Head of caudate nucleus (tissue), 42 donors: ENCODE measurements around the gene SPTSSA.
"Not testable (repeated sequence)": the region's sequence is repeated elsewhere in the genome, so short reads cannot be mapped to it uniquely, and the experiment has no call there.

ENCODE experiments used
- DNase-seq, 42 donors: peaks; one replicate each; pipeline versions ENCODE4 v3.0.0 to v3.0.0-alpha.2; 2020 to 2021; ENCODE audit warnings: mixed read lengths in 7 of 42
- intact Hi-C: fragments of 100-400 bp; cut with DNase I; formaldehyde crosslinking; loops from one replicate; pipeline ENCODE4 v1.15.0; 2022

The SPTSSA gene, protein sequence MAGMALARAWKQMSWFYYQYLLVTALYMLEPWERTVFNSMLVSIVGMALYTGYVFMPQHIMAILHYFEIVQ

DNA sequence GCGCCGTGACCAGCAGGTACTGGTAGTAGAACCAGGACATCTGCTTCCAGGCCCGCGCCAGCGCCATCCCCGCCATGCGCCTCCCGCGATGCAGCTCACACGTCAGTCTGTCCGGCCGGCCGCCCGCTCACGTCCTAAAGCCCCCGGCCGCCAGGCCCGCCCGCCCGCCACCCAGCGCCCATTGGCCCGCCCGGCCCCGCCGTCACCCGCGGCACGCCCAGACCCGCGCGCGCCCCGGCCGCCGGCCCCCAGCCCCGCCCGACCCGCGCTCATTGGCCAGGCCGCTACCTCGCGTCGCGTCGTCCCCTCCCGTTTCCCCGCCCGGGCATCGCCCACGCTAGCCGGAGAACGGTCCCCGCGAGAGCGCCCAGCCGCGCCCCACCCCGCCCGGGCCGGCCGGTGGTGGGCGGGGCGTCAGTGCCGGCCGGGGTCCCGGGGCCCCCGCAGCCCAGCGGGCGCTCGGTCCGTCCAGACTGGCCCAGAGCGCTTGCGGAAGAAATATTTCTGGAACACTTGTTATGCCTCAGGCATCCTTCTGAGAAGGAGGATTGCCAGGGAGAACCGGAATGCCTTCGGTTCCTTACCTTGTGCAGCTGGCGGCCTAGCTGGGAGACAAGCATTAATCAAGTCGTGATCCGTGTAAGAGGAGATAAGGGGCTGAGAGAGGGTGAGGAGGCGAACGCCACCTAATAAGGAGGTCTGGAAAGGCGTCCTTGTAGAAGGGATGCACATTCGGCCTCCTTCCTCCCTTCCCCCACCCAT, at the start of gene SPTSSA:
Gene SPTSSA (minus strand): TSS at position 109 of the 762 bp plus-strand sequence. CDS start 33 bp downstream, at position 76.
- intact Hi-C loops: loop anchor here (5.0 to 10.0 kb wide), 2 partner anchors 75 to 162 kb away; partner anchors contain the start of gene EAPP
- peak; percentile 75 to 98 (median 95) for DNase-seq

DNA sequence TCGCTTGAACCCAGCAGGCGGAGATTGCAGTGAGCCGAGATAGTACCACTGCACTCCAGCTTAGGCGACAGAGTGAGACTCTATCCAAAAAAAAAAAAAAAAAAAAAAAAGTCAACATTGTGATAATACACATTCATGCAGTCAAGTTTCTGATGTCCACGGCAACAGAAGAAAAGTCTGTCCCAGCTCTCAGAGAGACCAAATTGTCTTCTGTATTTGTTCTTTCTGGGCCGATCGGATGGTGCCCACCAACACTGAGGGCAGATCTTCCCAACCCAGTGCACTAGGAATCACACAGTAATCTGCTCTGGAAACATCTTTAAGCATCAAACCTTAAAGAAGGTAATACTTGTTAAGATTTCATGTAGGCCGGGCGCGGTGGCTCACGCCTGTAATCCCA, 45.8 kb upstream of the SPTSSA start:
- no peak for DNase-seq
- intact Hi-C loops: no loop called here

DNA sequence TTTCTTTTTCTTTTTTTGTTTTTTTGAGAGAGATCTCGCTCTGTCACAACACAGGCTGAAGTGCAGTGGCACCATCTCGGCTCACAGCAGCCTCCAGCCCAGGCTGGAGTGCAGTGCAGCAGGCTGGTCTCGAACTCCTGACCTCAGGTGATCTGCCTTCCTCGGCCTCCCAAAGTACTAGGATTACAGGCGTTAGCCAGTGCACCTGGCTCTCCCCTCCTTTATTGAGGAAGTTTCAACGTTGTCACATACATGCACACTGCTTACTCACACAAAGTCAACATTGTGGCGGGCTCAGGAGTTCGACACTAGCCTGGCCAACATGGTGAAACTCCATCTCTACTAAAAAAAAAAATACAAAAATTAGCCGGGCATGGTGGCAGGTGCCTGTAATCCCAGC, 45.4 kb upstream of the SPTSSA start:
- intact Hi-C loops: no loop called here
- no peak for DNase-seq

DNA sequence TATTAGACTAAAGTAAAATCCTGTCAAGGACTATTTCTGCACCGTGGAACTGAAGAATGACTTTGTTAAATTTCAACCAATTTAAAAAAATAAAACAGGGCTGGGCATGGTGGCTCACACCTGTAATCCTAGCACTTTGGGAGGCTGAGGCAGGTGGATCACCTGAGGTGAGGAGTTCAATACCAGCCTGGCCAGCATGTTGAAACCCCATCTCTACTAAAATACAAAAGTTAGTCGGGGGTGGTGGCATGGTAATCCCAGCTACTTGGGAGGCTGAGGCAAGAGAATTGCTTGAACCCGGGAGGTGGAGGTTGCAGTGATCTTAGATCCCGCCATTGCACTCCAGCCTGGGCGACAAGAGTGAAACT, 43.1 kb upstream of the SPTSSA start:
- intact Hi-C loops, DNase-seq: not testable (repeated sequence)

GRCh38 chr14:34504027-34504426, 42.0 kb upstream of the SPTSSA start:
- intact Hi-C loops, DNase-seq: not testable (repeated sequence)

GRCh38 chr14:34502545-34503225, 40.6 kb upstream of the SPTSSA start:
- intact Hi-C loops: no loop called here

DNA sequence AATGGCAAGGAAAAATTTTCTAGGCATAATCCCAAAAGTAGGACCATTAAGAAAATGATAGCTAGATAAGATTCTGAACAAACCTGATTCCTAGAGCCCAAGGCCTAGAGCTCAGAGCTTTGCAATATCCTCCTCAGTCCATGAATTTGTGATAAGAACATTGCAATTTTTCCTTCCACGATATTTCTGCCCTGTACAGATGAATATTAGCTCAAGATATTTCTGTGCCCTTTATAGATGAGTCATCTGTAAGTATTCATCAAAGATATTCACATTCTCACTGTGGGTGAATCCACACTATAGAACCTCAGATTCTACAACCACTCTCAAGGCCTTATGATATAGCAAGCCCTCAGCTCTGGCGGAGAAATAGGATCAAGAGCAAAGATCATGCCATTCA, 40.0 kb upstream of the SPTSSA start:
- no peak for DNase-seq
- intact Hi-C loops: no loop called here

More at GRCh38 chr14:34502545-34503225, 40.6 kb upstream of the SPTSSA start:
- DNase-seq: no peak

- intact Hi-C loops: no loop called here
- peak in 1 of 42 donors; percentile 10 for DNase-seq
Measured at GRCh38 chr14:34501004-34501580, 39.1 kb upstream of the SPTSSA start.

GRCh38 chr14:34498684-34499412, 36.8 kb upstream of the SPTSSA start:
- DNase-seq: no peak
- intact Hi-C loops: no loop called here

GRCh38 chr14:34496679-34497513, 34.9 kb upstream of the SPTSSA start:
- intact Hi-C loops: no loop called here
- peak; percentile 14 to 91 (median 56) for DNase-seq

DNA sequence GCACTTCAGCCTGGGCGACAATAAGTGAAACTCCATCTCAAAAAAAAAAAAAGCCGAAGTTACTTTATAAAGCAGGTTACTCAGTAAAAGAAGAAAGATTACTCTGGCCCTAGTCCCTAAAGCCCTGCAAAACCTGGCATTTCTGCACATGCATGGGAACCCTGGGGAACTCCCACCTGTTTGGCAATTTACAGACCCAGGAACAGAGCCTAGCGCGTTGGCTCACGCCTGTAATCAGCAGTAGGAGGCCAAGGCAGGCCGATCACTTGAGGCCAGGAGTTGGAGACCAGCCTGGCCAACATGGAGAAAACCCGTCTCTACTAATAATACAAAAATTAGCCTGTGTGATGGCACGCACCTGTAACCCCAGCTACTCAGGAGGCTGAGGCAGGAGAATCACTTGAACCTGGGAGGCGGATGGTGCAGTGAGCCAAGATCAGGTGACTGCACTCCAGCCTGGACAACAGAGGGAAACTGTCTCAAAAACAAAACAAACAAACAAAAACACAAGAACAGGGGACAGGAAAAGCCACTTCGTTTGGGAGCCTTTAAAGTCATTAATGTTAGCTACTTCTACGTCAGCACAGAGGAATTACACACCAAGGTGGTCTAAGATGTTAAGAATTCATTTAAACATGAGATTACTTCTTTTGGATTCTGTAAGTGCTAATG, 34.1 kb upstream of the SPTSSA start:
- DNase-seq: no peak
- intact Hi-C loops: no loop called here

GRCh38 chr14:34489324-34489723, 27.3 kb upstream of the SPTSSA start:
- DNase-seq: no peak
- intact Hi-C loops: no loop called here

- intact Hi-C loops: no loop called here
- DNase-seq: no peak
Measured at GRCh38 chr14:34488528-34488927, 26.5 kb upstream of the SPTSSA start.

GRCh38 chr14:34484726-34485125, 22.7 kb upstream of the SPTSSA start:
- DNase-seq: no peak
- intact Hi-C loops: no loop called here

DNA sequence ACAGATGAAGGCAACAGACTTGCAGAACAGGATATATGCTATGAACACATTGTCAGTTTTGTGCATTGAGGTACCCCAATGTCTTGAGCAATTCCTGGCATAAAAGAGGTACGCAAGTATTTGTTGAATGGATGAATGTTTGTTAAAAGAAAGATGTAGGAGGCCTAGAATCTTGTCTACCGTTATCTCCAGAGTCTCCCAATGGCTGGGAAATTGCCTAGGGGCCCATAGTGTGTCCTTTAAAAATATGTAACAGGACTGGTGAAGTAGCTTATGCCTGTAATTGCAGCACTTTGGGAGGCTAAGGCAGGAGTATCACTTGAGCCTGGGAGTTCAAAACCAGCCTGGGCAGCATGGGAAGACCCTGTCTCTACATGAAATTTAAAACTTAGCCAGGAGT, 20.4 kb upstream of the SPTSSA start:
- intact Hi-C loops: no loop called here
- no peak for DNase-seq

DNA sequence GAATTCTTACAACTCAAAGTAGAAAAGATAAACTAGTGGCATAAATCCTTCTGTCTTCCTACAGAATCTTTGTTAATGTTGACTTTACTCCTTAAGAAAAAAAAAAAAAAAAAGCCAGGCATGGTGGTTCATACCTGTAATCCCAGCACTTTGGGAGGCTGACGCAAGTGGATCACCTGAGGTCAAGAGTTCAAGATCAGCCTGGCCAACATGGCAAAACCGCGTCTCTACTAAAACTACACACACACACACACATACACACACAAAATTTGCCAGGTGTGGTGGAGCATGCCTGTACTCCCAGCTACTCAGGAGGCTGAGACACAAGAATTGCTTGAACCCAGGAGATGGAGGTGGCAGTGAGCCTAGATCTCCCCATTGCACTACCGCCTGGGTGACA, 17.7 kb upstream of the SPTSSA start:
- intact Hi-C loops: no loop called here
- peak in 1 of 42 donors; percentile 21 for DNase-seq

DNA sequence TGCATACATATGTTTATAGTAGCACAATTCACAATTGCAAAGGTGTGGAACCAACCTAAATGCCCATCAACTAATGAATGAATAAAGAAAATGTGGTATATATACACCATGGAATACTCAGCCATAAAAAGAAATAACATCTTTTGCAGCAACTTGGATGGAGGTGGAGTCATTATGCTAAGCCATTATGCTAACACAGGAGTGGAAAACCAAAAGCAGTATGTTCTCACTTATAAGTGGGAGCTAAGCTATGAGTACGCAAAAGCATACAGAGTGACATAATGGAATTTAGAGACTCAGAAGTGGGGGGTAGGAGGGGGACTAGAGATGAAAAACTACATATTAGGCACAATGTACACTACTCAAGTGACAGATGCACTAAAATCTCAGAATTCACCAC, 16.2 kb upstream of the SPTSSA start:
- intact Hi-C loops: no loop called here
- no peak for DNase-seq

DNA sequence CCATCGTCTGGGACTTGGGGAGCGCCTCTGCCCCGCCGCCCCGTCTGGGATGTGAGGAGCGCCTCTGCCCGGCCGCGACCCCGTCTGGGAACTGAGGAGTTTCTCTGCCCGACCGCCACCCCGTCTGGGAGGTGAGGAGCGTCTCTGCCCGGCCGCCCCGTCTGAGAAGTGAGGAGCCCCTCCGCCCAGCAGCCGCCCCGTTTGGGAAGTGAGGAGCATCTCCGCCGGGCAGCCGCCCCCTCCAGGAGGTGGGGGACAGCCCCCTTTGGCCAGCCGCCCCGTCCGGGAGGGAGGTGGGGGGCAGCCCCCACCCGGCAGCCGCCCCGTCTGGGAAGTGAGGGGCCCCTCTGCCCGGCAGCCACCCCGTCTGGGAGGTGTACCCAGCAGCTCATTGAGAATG, 14.0 kb upstream of the SPTSSA start:
- DNase-seq: peak in 1 of 42 donors; percentile 20
- intact Hi-C loops: not testable (repeated sequence)
